Sigmoid colon (tissue), 7 donors: Measurements from ENCODE around the gene CST11. TPM values are rescaled to one million over a fixed set of nuclear protein-coding genes. Genes with fewer than 3 reads are reported as not detected.

Experiments used
- DNase-seq: peaks from one replicate; pipeline ENCODE4 v3.0.0-alpha.2; 2019
- H3K27ac ChIP-seq, 4 donors: fragments of 200-600 bp; sonication (generic); one replicate each; pipeline ENCODE4 v1.5.1; 2016 to 2019; ENCODE audit warnings: mild to moderate bottlenecking in 1 of 4
- H3K27me3 ChIP-seq, 3 donors: fragments of 200-600 bp; sonication (generic); one replicate each; pipeline ENCODE4 v1.5.1; 2019; ENCODE audit warnings: mild to moderate bottlenecking in 1 of 3
- H3K36me3 ChIP-seq, 4 donors: fragments of 200-600 bp; sonication (generic); one replicate each; pipeline ENCODE4 v1.5.1; 2016 to 2019
- H3K4me1 ChIP-seq, 4 donors: fragments of 200-600 bp; sonication (generic); one replicate each; pipeline ENCODE4 v1.5.1; 2017 to 2019
- H3K4me3 ChIP-seq, 4 donors: fragments of 200-600 bp; sonication (generic); one replicate each; pipeline ENCODE4 v1.5.1; 2017 to 2019; ENCODE audit warnings: mild to moderate bottlenecking in 2 of 4, moderate library complexity in 1 of 4
- H3K9me3 ChIP-seq, 4 donors: fragments of 200-600 bp in 3 of 4; sonication (generic) in 3 of 4; one replicate each; pipeline versions ENCODE4 v1.5.1 to v1.6.1; 2013 to 2019
- CTCF ChIP-seq, 4 experiments: fragments of 450-650 bp in 3 of 4; fragments of 200-600 bp in 1 of 4; IDR thresholded peaks; one replicate each; pipeline ENCODE4 v1.5.1; 2016 to 2019; ENCODE audit warnings: antibody characterized with exemption in 4 of 4, mild to moderate bottlenecking in 3 of 4, moderate library complexity in 2 of 4
- EP300 ChIP-seq, 4 donors: sonication (generic); formaldehyde crosslinking; IDR thresholded peaks; one replicate each; pipeline ENCODE4 v1.6.1; 2017; ENCODE audit warnings: antibody characterized with exemption in 4 of 4
- POLR2A ChIP-seq, 2 donors: fragments of 450-650 bp; IDR thresholded peaks; one replicate each; pipeline ENCODE4 v1.6.1; 2016; ENCODE audit warnings: antibody characterized with exemption in 2 of 2, mild to moderate bottlenecking in 2 of 2, moderate library complexity in 2 of 2
- POLR2AphosphoS5 ChIP-seq, 4 donors: sonication (generic); formaldehyde crosslinking; IDR thresholded peaks; one replicate each; pipeline ENCODE4 v1.6.1; 2017; ENCODE audit warnings: antibody characterized with exemption in 4 of 4
- WGBS, 2 donors: extraction: QIAGEN DNeasy Blood & Tissue Kit; methylation state at CpG; one replicate each; pipeline ENCODE4 v1.1.7; 2013; 5-methylcytosine and 5-hydroxymethylcytosine counted together
- intact Hi-C: fragments of 100-400 bp; cut with DNase I; formaldehyde crosslinking; loops from one replicate; pipeline ENCODE4 v1.15.1; 2023
- polyA plus RNA-seq, 3 donors: library from polyadenylated mRNA; stranded (reverse); fragments of 200-250 nt; gene quantifications; one replicate each; pipeline ENCODE4 v1.2.3, GENCODE V29; 2013
- total RNA-seq, 4 donors: library from RNA; depleted of rRNA; stranded (reverse); fragments of >200 nt; gene quantifications; one replicate each; pipeline ENCODE4 v1.1.0, GENCODE V29; 2016
- donor health status: healthy with polysubstance abuse.
- donor health status: Bipolar disorder and iron deficiency.
- donor health status: healthy.

Gene CST11
- total and polyA plus RNA-seq, 7 donors: not detected

GRCh38 chr20:23490817-23491216 lies 38.1 kb upstream of the CST11 start, which contains the start of gene CST8:
CST8 (plus strand) TSS chr20:23491117; CDS start chr20:23491668, 551 bp downstream.
- intact Hi-C loops: no loop called here
- Histone ChIP-seq H3K36me3 (no peaks in the 10 kb centered on the region), H3K27me3 (no peaks in the 10 kb centered on the region), H3K4me3 (no peak within 1 kb of the TSS), H3K9me3 (no peaks in the 10 kb centered on the region), H3K4me1 (no peaks in the 10 kb centered on the region), H3K27ac (no peak within 1 kb of the TSS)
- no peak for DNase-seq
- TF ChIP-seq EP300 (IDR thresholded peaks at IDR 0.05) (no peak), CTCF (IDR thresholded peaks at IDR 0.05) (no peak), POLR2A (IDR thresholded peaks at IDR 0.05) (no peak), POLR2AphosphoS5 (IDR thresholded peaks at IDR 0.05) (no peak)
- WGBS, 2 donors: 92 to 94% methylated on average over 5 of the region's 5 CpGs

GRCh38 chr20:23488996-23489395 lies 36.3 kb upstream of the CST11 start:
- no peaks in the 10 kb centered on the region for H3K9me3 ChIP-seq
- TF ChIP-seq POLR2A (IDR thresholded peaks at IDR 0.05): no peak
- no peak for TF ChIP-seq POLR2AphosphoS5 (IDR thresholded peaks at IDR 0.05)
- no peak for TF ChIP-seq EP300 (IDR thresholded peaks at IDR 0.05)
- no peak for TF ChIP-seq CTCF (IDR thresholded peaks at IDR 0.05)
- H3K27me3 ChIP-seq: no peaks in the 10 kb centered on the region
- no peak overlapping the region for H3K4me3 ChIP-seq
- intact Hi-C loops: no loop called here
- H3K36me3 ChIP-seq: no peaks in the 10 kb centered on the region
- no peak for DNase-seq
- H3K4me1 ChIP-seq: no peaks in the 10 kb centered on the region
- WGBS, 2 donors: 76 to 90% methylated on average over 3 of the region's 3 CpGs
- no peak overlapping the region for H3K27ac ChIP-seq

GRCh38 chr20:23488470-23488869 lies 35.8 kb upstream of the CST11 start:
- no peaks in the 10 kb centered on the region for H3K9me3 ChIP-seq
- no peak for DNase-seq
- intact Hi-C loops: no loop called here
- 71 to 91% methylated on average over 2 of the region's 2 CpGs for WGBS, 2 donors
- no peaks in the 10 kb centered on the region for H3K36me3 ChIP-seq
- no peaks in the 10 kb centered on the region for H3K4me1 ChIP-seq
- H3K4me3 ChIP-seq: no peak overlapping the region
- H3K27me3 ChIP-seq: no peaks in the 10 kb centered on the region
- TF ChIP-seq POLR2A (IDR thresholded peaks at IDR 0.05): no peak
- no peak overlapping the region for H3K27ac ChIP-seq

- no peaks in the 10 kb centered on the region for H3K9me3 ChIP-seq
- H3K36me3 ChIP-seq: no peaks in the 10 kb centered on the region
- no peaks in the 10 kb centered on the region for H3K4me1 ChIP-seq
- TF ChIP-seq EP300 (IDR thresholded peaks at IDR 0.05): no peak
- no peak for TF ChIP-seq CTCF (IDR thresholded peaks at IDR 0.05)
- TF ChIP-seq POLR2A (IDR thresholded peaks at IDR 0.05): no peak
- TF ChIP-seq POLR2AphosphoS5 (IDR thresholded peaks at IDR 0.05): no peak
- H3K4me3 ChIP-seq: no peak overlapping the region
- intact Hi-C loops: no loop called here
- no peaks in the 10 kb centered on the region for H3K27me3 ChIP-seq
- H3K27ac ChIP-seq: no peak overlapping the region
- 58 to 76% methylated on average over 4 of the region's 4 CpGs for WGBS, 2 donors
- no peak for DNase-seq
These were observed 31.4 kb upstream of the CST11 start for GRCh38 chr20:23484081-23484480.

- no peak overlapping the region for H3K4me3 ChIP-seq
- H3K36me3 ChIP-seq: no peaks in the 10 kb centered on the region
- intact Hi-C loops: no loop called here
- no peaks in the 10 kb centered on the region for H3K4me1 ChIP-seq
- no peak overlapping the region for H3K27ac ChIP-seq
- DNase-seq: no peak
- H3K27me3 ChIP-seq: no peaks in the 10 kb centered on the region
- WGBS, 2 donors: 63 to 90% methylated on average over 2 of the region's 2 CpGs
- TF ChIP-seq CTCF (IDR thresholded peaks at IDR 0.05) (no peak), POLR2A (IDR thresholded peaks at IDR 0.05) (no peak), POLR2AphosphoS5 (IDR thresholded peaks at IDR 0.05) (no peak), EP300 (IDR thresholded peaks at IDR 0.05) (no peak)
- H3K9me3 ChIP-seq: no peaks in the 10 kb centered on the region
These were observed 29.5 kb upstream of the CST11 start for GRCh38 chr20:23482138-23482537.
